Body of pancreas (tissue), 4 donors: ENCODE data around the gene OR4P4.

Experiments
- POLR2A ChIP-seq, 3 donors: fragments of 450-650 bp; IDR thresholded peaks; one replicate each; pipeline ENCODE4 v1.6.1; 2016; ENCODE audit warnings: antibody characterized with exemption in 3 of 3, mild to moderate bottlenecking in 2 of 3
- TF ChIP-seq, protein P1 (sequence below), 7 experiments: fragments of 450-650 bp in 4 of 7; fragments of 200-600 bp in 3 of 7; sonication (generic) in 3 of 7; IDR thresholded peaks; one replicate each; pipeline ENCODE4 v1.5.1; 2016 to 2019; ENCODE audit warnings: antibody characterized with exemption in 7 of 7

DNA sequence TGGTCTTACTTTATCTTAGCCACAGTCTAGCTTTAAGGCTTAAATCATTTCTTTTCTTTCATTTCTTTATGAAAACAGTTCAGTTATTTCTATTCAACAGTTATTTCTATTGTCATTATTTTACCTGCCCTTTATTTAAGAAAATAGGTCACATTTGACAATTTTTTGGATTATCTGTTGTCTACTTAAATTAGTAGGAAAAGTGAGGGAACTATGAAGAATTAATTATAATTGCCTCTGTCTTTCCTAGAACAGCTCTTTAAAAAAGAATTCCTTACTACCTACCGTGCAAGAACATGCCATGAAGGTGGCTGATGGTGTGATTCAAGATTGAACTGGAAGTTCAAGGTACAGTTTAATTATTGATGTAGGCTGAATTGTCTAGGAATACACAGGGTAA is 27.0 kb downstream of the OR4P4 start, which contains the start of gene OR4C6:
- TF ChIP-seq, protein P1, sequence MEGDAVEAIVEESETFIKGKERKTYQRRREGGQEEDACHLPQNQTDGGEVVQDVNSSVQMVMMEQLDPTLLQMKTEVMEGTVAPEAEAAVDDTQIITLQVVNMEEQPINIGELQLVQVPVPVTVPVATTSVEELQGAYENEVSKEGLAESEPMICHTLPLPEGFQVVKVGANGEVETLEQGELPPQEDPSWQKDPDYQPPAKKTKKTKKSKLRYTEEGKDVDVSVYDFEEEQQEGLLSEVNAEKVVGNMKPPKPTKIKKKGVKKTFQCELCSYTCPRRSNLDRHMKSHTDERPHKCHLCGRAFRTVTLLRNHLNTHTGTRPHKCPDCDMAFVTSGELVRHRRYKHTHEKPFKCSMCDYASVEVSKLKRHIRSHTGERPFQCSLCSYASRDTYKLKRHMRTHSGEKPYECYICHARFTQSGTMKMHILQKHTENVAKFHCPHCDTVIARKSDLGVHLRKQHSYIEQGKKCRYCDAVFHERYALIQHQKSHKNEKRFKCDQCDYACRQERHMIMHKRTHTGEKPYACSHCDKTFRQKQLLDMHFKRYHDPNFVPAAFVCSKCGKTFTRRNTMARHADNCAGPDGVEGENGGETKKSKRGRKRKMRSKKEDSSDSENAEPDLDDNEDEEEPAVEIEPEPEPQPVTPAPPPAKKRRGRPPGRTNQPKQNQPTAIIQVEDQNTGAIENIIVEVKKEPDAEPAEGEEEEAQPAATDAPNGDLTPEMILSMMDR (IDR thresholded peaks at IDR 0.05), result no peak
- TF ChIP-seq POLR2A (IDR thresholded peaks at IDR 0.05), result no peak
